H9 (cell line): ENCODE results near the gene MTRF1. TPM values are rescaled to one million over a fixed set of nuclear protein-coding genes. Genes with fewer than 3 reads are reported as not detected.

Experiments
- DNase-seq: peaks from one replicate; pipeline ENCODE4 v3.0.0-alpha.2; 2017
- H2AFZ ChIP-seq: one replicate; pipeline ENCODE4 v1.6.1; 2013; ENCODE audit warnings: mild to moderate bottlenecking, low read length, control low read depth, moderate library complexity
- H2AK5ac ChIP-seq: 2 replicates; pipeline ENCODE4 v1.6.1; 2013; ENCODE audit warnings: low read length, control low read depth, mixed read lengths; ENCODE audit not compliant: insufficient read length
- H2BK120ac ChIP-seq: one replicate; pipeline ENCODE4 v1.6.1; 2013; ENCODE audit warnings: low read depth, mild to moderate bottlenecking, low read length, control low read depth, inconsistent platforms; ENCODE audit not compliant: poor library complexity, severe bottlenecking
- H2BK12ac ChIP-seq: 2 replicates; pipeline ENCODE4 v1.6.1; 2013; ENCODE audit warnings: low read length, control low read depth, mixed read lengths, low read depth; ENCODE audit not compliant: insufficient read length
- H2BK15ac ChIP-seq: 2 replicates; pipeline ENCODE4 v1.6.1; 2013; ENCODE audit warnings: low read depth, low read length, control low read depth
- H2BK20ac ChIP-seq: one replicate; pipeline ENCODE4 v1.6.1; 2013; ENCODE audit warnings: low read depth, mild to moderate bottlenecking, low read length, control low read depth, inconsistent platforms; ENCODE audit not compliant: poor library complexity, severe bottlenecking
- H2BK5ac ChIP-seq: 2 replicates; pipeline ENCODE4 v1.6.1; 2013; ENCODE audit warnings: low read length, control low read depth, mixed read lengths; ENCODE audit not compliant: insufficient read length
- H3K14ac ChIP-seq: 2 replicates; pipeline ENCODE4 v1.6.1; 2013; ENCODE audit warnings: low read length, control low read depth; ENCODE audit not compliant: insufficient read depth
- H3K18ac ChIP-seq: 2 replicates; pipeline ENCODE4 v1.6.1; 2013; ENCODE audit warnings: low read depth, mild to moderate bottlenecking, mixed read lengths, low read length, control low read depth; ENCODE audit not compliant: insufficient read length
- H3K23ac ChIP-seq: 2 replicates; pipeline ENCODE4 v1.6.1; 2013; ENCODE audit warnings: low read length, control low read depth, mixed read lengths, low read depth; ENCODE audit not compliant: insufficient read length
- H3K23me2 ChIP-seq: 2 replicates; pipeline ENCODE4 v1.6.1; 2013; ENCODE audit warnings: low read depth, mild to moderate bottlenecking, mixed read lengths, low read length, control low read depth; ENCODE audit not compliant: insufficient read length, poor library complexity, severe bottlenecking
- H3K27ac ChIP-seq: 2 replicates; pipeline ENCODE4 v1.5.1; 2013; ENCODE audit warnings: low read length, control low read depth, mixed read lengths, low read depth; ENCODE audit not compliant: insufficient read length
- H3K27me3 ChIP-seq: 2 replicates; pipeline ENCODE4 v1.6.1; 2013; ENCODE audit warnings: low read length, control low read depth, inconsistent platforms; ENCODE audit not compliant: insufficient read depth
- H3K4ac ChIP-seq: 2 replicates; pipeline ENCODE4 v1.6.1; 2013; ENCODE audit warnings: low read depth, mild to moderate bottlenecking, control low read depth, inconsistent platforms, low read length, moderate library complexity
- H3K4me1 ChIP-seq: 2 replicates; pipeline ENCODE4 v1.6.1; 2013; ENCODE audit warnings: low read length, control low read depth, inconsistent platforms; ENCODE audit not compliant: insufficient read depth
- H3K4me2 ChIP-seq: 2 replicates; pipeline ENCODE4 v1.6.1; 2013; ENCODE audit warnings: low read length, control low read depth, mixed read lengths; ENCODE audit not compliant: insufficient read length, insufficient read depth
- H3K56ac ChIP-seq: 2 replicates; pipeline ENCODE4 v1.6.1; 2013; ENCODE audit warnings: low read depth, mild to moderate bottlenecking, mixed read lengths, low read length, control low read depth; ENCODE audit not compliant: insufficient read length
- H3K79me1 ChIP-seq: 2 replicates; pipeline ENCODE4 v1.6.1; 2013; ENCODE audit warnings: low read depth, mild to moderate bottlenecking, moderate library complexity, low read length, control low read depth, inconsistent platforms; ENCODE audit not compliant: insufficient read depth, poor library complexity, severe bottlenecking
- H3K79me2 ChIP-seq: 2 replicates; pipeline ENCODE4 v1.6.1; 2013; ENCODE audit warnings: low read length, control low read depth, inconsistent platforms; ENCODE audit not compliant: insufficient read depth
- H3K9ac ChIP-seq: 2 replicates; pipeline ENCODE4 v1.6.1; 2013; ENCODE audit warnings: low read length, control low read depth, mixed read lengths; ENCODE audit not compliant: insufficient read length; ENCODE audit errors: extremely low read depth
- H3K9me3 ChIP-seq: one replicate; pipeline ENCODE4 v1.6.1; 2013; ENCODE audit warnings: low read depth, low read length, inconsistent platforms; ENCODE audit not compliant: control insufficient read depth
- H3T11ph ChIP-seq: one replicate; pipeline ENCODE4 v1.6.1; 2013; ENCODE audit warnings: mild to moderate bottlenecking, low read length, control low read depth, inconsistent platforms
- H4K20me1 ChIP-seq: one replicate; pipeline ENCODE4 v1.6.1; 2013; ENCODE audit not compliant: control insufficient read depth, insufficient read length, insufficient read depth
- H4K5ac ChIP-seq: 2 replicates; pipeline ENCODE4 v1.6.1; 2013; ENCODE audit warnings: low read depth, mild to moderate bottlenecking, mixed read lengths, low read length, control low read depth; ENCODE audit not compliant: insufficient read length
- H4K8ac ChIP-seq: replicated peaks from 2 replicates; pipeline ENCODE4 v1.6.1; 2013; ENCODE audit warnings: low read length, control low read depth, mixed read lengths, low read depth; ENCODE audit not compliant: insufficient read length
- H4K91ac ChIP-seq: 2 replicates; pipeline ENCODE4 v1.6.1; 2013; ENCODE audit warnings: low read depth, mild to moderate bottlenecking, moderate library complexity, mixed read lengths, low read length, control low read depth; ENCODE audit not compliant: insufficient read length
- H3K27ac Mint-ChIP-seq, 3 experiments: 2 replicates in 2 of 3; 3 replicates in 1 of 3; pipeline ENCODE4 v1.8.0; 2020 to 2021; ENCODE audit warnings: mixed read lengths in 3 of 3, mild to moderate bottlenecking in 1 of 3, moderate library complexity in 1 of 3
- H3K27me3 Mint-ChIP-seq: 2 replicates; pipeline ENCODE4 v1.8.0; 2021; ENCODE audit warnings: low read depth, mild to moderate bottlenecking, moderate library complexity, mixed read lengths
- H3K36me3 Mint-ChIP-seq, 3 experiments: 2 replicates in 2 of 3; 3 replicates in 1 of 3; pipeline ENCODE4 v1.8.0; 2020 to 2021; ENCODE audit warnings: low read depth in 3 of 3, mixed read lengths in 3 of 3; ENCODE audit not compliant: insufficient read depth in 1 of 3
- H3K4me1 Mint-ChIP-seq, 2 experiments: 2 replicates each; pipeline ENCODE4 v1.8.0; 2020; ENCODE audit warnings: mixed read lengths in 2 of 2
- H3K4me3 Mint-ChIP-seq, 2 experiments: 2 replicates in 1 of 2; 3 replicates in 1 of 2; pipeline ENCODE4 v1.8.0; 2020 to 2021; ENCODE audit warnings: mild to moderate bottlenecking in 2 of 2, mixed read lengths in 2 of 2, moderate library complexity in 1 of 2
- H3K9me3 Mint-ChIP-seq, 2 experiments: 2 replicates in 1 of 2; 3 replicates in 1 of 2; pipeline ENCODE4 v1.8.0; 2020; ENCODE audit warnings: mild to moderate bottlenecking in 2 of 2, mixed read lengths in 2 of 2, moderate library complexity in 1 of 2
- CTCF ChIP-seq: fragments of 200-600 bp; sonication (generic); conservative IDR thresholded peaks from 3 replicates; pipeline ENCODE4 v1.8.0; 2021; ENCODE audit warnings: antibody characterized with exemption, mild to moderate bottlenecking
- WGBS: extraction: QIAGEN DNeasy Blood & Tissue Kit; methylation state at CpG from one replicate; pipeline ENCODE4 v1.1.7; 2013; ENCODE audit warnings: missing lambda C conversion rate, low lambda C conversion rate, mixed read lengths; ENCODE audit not compliant: insufficient read length; ENCODE audit errors: extremely low coverage; 5-methylcytosine and 5-hydroxymethylcytosine counted together
- total RNA-seq: library from RNA; stranded (reverse); gene quantifications from 2 replicates; pipeline ENCODE4 v1.2.1, GENCODE V29; 2021

MTRF1 gene
- total RNA-seq, 1 experiment from 2014 or later, result 16.2 TPM

GRCh38 chr13:41293272-41293671, 29.9 kb upstream of the MTRF1 start:
- Mint-ChIP-seq H3K4me3 (no peak overlapping the region), H3K9me3 (peaks cover 0 to 3% of the 10 kb centered on the region in 2 experiments; a peak in 2 of 5 replicates)
- H3T11ph ChIP-seq, result no peak overlapping the region

More at GRCh38 chr13:41293272-41293671, 29.9 kb upstream of the MTRF1 start:
- Histone ChIP-seq H4K20me1 (no peaks in the 10 kb centered on the region), H2AFZ (no peak overlapping the region), H3K4me2 (no peak overlapping the region), H2BK15ac (no peak overlapping the region), H3K23me2 (no peaks in the 10 kb centered on the region), H2BK12ac (no peak overlapping the region), H3K27ac (no peak overlapping the region), H2BK5ac (no peak overlapping the region), H4K8ac (no peak overlapping the region), H2AK5ac (no peak overlapping the region), H2BK20ac (no peak overlapping the region), H4K5ac (no peak overlapping the region), H3K4ac (no peak overlapping the region), H2BK120ac (no peak overlapping the region), H3K18ac (no peak overlapping the region), H3K23ac (no peak overlapping the region), H3K27me3 (no peaks in the 10 kb centered on the region), H3K56ac (no peak overlapping the region), H3K14ac (no peak overlapping the region), H3K9ac (no peak overlapping the region), H3K4me1 (no peaks in the 10 kb centered on the region), H3K79me2 (no peaks in the 10 kb centered on the region), H3K9me3 (no peaks in the 10 kb centered on the region), H3K79me1 (no peaks in the 10 kb centered on the region), H4K91ac (no peak overlapping the region)
- peaks cover 4 to 7% of the 10 kb centered on the region in 2 experiments; a peak in 2 of 4 replicates for H3K4me1 Mint-ChIP-seq
- no peak for DNase-seq
- H3K27ac Mint-ChIP-seq, result no peak overlapping the region
- no peak for TF ChIP-seq CTCF
- no peaks in the 10 kb centered on the region for H3K27me3 Mint-ChIP-seq
- WGBS, result no CpG with 5 or more reads among the region's 1 CpG
- H3K36me3 Mint-ChIP-seq, result no peaks in the 10 kb centered on the region
